WTC11 (cell line): Measurements from ENCODE around the gene GABBR2.

ENCODE experiments used
- GRHL2 ChIP-seq: fragments of 250-450 bp; sonication (Bioruptor Pico); IDR thresholded peaks from 2 replicates; pipeline ENCODE4 v1.8.0; 2022; ENCODE audit warnings: mild to moderate bottlenecking, moderate library complexity; ENCODE audit not compliant: insufficient replicate concordance, severe bottlenecking
- SMAD3 ChIP-seq: sonication (generic); formaldehyde crosslinking; IDR thresholded peaks from 2 replicates; pipeline ENCODE4 v1.8.0; 2022; ENCODE audit warnings: missing genetic modification reagents, mild to moderate bottlenecking, borderline replicate concordance
- TCF7 ChIP-seq: sonication (generic); formaldehyde crosslinking; IDR thresholded peaks from 2 replicates; pipeline ENCODE4 v1.8.0; 2022; ENCODE audit warnings: mild to moderate bottlenecking, low read depth, missing genetic modification reagents, moderate library complexity
- ZBTB21 ChIP-seq: sonication (generic); formaldehyde crosslinking; IDR thresholded peaks from 2 replicates; pipeline ENCODE4 v1.8.1; 2023; ENCODE audit warnings: mild to moderate bottlenecking, missing genetic modification reagents, borderline replicate concordance
- ZNF232 ChIP-seq: sonication (generic); formaldehyde crosslinking; IDR thresholded peaks from 2 replicates; pipeline ENCODE4 v1.8.0; 2022; ENCODE audit warnings: mild to moderate bottlenecking, missing genetic modification reagents
- ZNF263 ChIP-seq: sonication (generic); formaldehyde crosslinking; IDR thresholded peaks from 2 replicates; pipeline ENCODE4 v1.8.1; 2022; ENCODE audit warnings: low read depth, mild to moderate bottlenecking, moderate library complexity, missing genetic modification reagents
- ZNF317 ChIP-seq: sonication (generic); formaldehyde crosslinking; IDR thresholded peaks from 2 replicates; pipeline ENCODE4 v1.8.1; 2023; ENCODE audit warnings: low read depth, mild to moderate bottlenecking, moderate library complexity, missing genetic modification reagents, borderline replicate concordance
- TF ChIP-seq, protein P1 (sequence below): fragments of 200-600 bp; IDR thresholded peaks from 2 replicates; pipeline ENCODE4 v1.8.0; 2022; ENCODE audit warnings: antibody characterized with exemption
- TF ChIP-seq, protein P2 (sequence below): fragments of 250-450 bp; sonication (Bioruptor Pico); IDR thresholded peaks from 2 replicates; pipeline ENCODE4 v2.1.2; 2022; ENCODE audit warnings: mild to moderate bottlenecking, moderate library complexity
- TF ChIP-seq, protein P3 (sequence below): sonication (generic); formaldehyde crosslinking; IDR thresholded peaks from 2 replicates; pipeline ENCODE4 v1.8.1; 2022; ENCODE audit warnings: mild to moderate bottlenecking, missing genetic modification reagents, moderate library complexity, borderline replicate concordance
- TF ChIP-seq, protein P4 (sequence below): fragments of 250-450 bp; sonication (Bioruptor Pico); IDR thresholded peaks from 2 replicates; pipeline ENCODE4 v1.9.0; 2021; ENCODE audit warnings: mild to moderate bottlenecking
- TF ChIP-seq, protein P5 (sequence below): sonication (generic); formaldehyde crosslinking; IDR thresholded peaks from 2 replicates; pipeline ENCODE4 v1.8.1; 2022; ENCODE audit warnings: low read depth, missing genetic modification reagents, borderline replicate concordance
- TF ChIP-seq, protein P6 (sequence below): sonication (generic); formaldehyde crosslinking; conservative IDR thresholded peaks from 2 replicates; pipeline ENCODE4 v1.8.1; 2023; ENCODE audit warnings: mild to moderate bottlenecking, low read depth, missing genetic modification reagents, moderate library complexity

DNA sequence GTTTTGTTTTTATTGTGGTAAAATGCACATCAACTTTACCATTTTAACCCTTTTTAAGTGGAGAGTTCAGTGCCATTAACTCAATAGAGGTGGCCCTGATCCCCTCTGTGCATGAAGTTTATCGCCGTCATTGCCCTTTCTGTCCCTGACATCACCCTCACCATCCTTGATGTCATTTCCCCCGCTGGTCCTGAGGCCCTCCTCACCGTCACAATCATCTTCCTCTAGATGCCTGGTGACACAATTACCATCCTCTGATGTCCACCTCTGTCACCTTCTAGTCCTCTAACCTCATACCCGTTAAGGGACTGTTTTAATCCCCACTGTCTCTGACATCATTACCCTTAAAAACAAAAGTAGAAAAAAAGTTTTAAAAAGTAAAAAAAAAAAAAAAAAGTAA is 340.8 kb downstream of the GABBR2 start:
- TF ChIP-seq GRHL2 (CRISPR knock-in tag) (no peak), SMAD3 (no peak), ZBTB21 (no peak), ZNF317 (no peak), ZNF232 (CRISPR knock-in tag) (no peak), ZNF263 (no peak), TCF7 (CRISPR knock-in tag) (no peak)
- TF ChIP-seq, protein P1, sequence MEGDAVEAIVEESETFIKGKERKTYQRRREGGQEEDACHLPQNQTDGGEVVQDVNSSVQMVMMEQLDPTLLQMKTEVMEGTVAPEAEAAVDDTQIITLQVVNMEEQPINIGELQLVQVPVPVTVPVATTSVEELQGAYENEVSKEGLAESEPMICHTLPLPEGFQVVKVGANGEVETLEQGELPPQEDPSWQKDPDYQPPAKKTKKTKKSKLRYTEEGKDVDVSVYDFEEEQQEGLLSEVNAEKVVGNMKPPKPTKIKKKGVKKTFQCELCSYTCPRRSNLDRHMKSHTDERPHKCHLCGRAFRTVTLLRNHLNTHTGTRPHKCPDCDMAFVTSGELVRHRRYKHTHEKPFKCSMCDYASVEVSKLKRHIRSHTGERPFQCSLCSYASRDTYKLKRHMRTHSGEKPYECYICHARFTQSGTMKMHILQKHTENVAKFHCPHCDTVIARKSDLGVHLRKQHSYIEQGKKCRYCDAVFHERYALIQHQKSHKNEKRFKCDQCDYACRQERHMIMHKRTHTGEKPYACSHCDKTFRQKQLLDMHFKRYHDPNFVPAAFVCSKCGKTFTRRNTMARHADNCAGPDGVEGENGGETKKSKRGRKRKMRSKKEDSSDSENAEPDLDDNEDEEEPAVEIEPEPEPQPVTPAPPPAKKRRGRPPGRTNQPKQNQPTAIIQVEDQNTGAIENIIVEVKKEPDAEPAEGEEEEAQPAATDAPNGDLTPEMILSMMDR: no peak
- TF ChIP-seq, protein P2, sequence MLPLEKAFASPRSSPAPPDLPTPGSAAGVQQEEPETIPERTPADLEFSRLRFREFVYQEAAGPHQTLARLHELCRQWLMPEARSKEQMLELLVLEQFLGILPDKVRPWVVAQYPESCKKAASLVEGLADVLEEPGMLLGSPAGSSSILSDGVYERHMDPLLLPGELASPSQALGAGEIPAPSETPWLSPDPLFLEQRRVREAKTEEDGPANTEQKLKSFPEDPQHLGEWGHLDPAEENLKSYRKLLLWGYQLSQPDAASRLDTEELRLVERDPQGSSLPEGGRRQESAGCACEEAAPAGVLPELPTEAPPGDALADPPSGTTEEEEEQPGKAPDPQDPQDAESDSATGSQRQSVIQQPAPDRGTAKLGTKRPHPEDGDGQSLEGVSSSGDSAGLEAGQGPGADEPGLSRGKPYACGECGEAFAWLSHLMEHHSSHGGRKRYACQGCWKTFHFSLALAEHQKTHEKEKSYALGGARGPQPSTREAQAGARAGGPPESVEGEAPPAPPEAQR (CRISPR knock-in tag): no peak
- TF ChIP-seq, protein P3, sequence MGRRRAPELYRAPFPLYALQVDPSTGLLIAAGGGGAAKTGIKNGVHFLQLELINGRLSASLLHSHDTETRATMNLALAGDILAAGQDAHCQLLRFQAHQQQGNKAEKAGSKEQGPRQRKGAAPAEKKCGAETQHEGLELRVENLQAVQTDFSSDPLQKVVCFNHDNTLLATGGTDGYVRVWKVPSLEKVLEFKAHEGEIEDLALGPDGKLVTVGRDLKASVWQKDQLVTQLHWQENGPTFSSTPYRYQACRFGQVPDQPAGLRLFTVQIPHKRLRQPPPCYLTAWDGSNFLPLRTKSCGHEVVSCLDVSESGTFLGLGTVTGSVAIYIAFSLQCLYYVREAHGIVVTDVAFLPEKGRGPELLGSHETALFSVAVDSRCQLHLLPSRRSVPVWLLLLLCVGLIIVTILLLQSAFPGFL (CRISPR knock-in tag): no peak
- TF ChIP-seq, protein P4, sequence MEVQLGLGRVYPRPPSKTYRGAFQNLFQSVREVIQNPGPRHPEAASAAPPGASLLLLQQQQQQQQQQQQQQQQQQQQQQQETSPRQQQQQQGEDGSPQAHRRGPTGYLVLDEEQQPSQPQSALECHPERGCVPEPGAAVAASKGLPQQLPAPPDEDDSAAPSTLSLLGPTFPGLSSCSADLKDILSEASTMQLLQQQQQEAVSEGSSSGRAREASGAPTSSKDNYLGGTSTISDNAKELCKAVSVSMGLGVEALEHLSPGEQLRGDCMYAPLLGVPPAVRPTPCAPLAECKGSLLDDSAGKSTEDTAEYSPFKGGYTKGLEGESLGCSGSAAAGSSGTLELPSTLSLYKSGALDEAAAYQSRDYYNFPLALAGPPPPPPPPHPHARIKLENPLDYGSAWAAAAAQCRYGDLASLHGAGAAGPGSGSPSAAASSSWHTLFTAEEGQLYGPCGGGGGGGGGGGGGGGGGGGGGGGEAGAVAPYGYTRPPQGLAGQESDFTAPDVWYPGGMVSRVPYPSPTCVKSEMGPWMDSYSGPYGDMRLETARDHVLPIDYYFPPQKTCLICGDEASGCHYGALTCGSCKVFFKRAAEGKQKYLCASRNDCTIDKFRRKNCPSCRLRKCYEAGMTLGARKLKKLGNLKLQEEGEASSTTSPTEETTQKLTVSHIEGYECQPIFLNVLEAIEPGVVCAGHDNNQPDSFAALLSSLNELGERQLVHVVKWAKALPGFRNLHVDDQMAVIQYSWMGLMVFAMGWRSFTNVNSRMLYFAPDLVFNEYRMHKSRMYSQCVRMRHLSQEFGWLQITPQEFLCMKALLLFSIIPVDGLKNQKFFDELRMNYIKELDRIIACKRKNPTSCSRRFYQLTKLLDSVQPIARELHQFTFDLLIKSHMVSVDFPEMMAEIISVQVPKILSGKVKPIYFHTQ (CRISPR knock-in tag): no peak
- TF ChIP-seq, protein P5, sequence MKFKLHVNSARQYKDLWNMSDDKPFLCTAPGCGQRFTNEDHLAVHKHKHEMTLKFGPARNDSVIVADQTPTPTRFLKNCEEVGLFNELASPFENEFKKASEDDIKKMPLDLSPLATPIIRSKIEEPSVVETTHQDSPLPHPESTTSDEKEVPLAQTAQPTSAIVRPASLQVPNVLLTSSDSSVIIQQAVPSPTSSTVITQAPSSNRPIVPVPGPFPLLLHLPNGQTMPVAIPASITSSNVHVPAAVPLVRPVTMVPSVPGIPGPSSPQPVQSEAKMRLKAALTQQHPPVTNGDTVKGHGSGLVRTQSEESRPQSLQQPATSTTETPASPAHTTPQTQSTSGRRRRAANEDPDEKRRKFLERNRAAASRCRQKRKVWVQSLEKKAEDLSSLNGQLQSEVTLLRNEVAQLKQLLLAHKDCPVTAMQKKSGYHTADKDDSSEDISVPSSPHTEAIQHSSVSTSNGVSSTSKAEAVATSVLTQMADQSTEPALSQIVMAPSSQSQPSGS: no peak
- TF ChIP-seq, protein P6, sequence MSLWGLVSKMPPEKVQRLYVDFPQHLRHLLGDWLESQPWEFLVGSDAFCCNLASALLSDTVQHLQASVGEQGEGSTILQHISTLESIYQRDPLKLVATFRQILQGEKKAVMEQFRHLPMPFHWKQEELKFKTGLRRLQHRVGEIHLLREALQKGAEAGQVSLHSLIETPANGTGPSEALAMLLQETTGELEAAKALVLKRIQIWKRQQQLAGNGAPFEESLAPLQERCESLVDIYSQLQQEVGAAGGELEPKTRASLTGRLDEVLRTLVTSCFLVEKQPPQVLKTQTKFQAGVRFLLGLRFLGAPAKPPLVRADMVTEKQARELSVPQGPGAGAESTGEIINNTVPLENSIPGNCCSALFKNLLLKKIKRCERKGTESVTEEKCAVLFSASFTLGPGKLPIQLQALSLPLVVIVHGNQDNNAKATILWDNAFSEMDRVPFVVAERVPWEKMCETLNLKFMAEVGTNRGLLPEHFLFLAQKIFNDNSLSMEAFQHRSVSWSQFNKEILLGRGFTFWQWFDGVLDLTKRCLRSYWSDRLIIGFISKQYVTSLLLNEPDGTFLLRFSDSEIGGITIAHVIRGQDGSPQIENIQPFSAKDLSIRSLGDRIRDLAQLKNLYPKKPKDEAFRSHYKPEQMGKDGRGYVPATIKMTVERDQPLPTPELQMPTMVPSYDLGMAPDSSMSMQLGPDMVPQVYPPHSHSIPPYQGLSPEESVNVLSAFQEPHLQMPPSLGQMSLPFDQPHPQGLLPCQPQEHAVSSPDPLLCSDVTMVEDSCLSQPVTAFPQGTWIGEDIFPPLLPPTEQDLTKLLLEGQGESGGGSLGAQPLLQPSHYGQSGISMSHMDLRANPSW (CRISPR knock-in tag): no peak
